Measurements from ENCODE around the gene GPRC5C. TPM values are rescaled to one million over a fixed set of nuclear protein-coding genes. Genes with fewer than 3 reads are reported as not detected.

Gene GPRC5C
- total and polyA plus RNA-seq, 4 donors = 41.9 to 81.4 (median 66.1) TPM

- WGBS, 2 donors = 8 to 9% methylated on average over 28 of the region's 28 CpGs
- Histone ChIP-seq H3K36me3 (ENCODE audit: control insufficient read depth in 4 of 4, insufficient read depth in 4 of 4, low read length in 4 of 4) (peaks cover 0 to 5% (median 0%) of the 10 kb centered on the region in 4 donors), H3K9me3 (ENCODE audit: control insufficient read depth in 4 of 4, insufficient read depth in 3 of 4, low read length in 3 of 4) (peaks cover 0 to 2% (median 0%) of the 10 kb centered on the region in 4 donors), H3K27ac (ENCODE audit: low read depth in 1 of 2, low read length in 1 of 2) (peak overlapping the region; percentile 82 to 86), H3K4me1 (ENCODE audit: control insufficient read depth in 5 of 5, insufficient read depth in 5 of 5, low read length in 5 of 5) (peaks cover 0 to 43% (median 33%) of the 10 kb centered on the region in 5 donors), H3K9ac (ENCODE audit: insufficient read depth in 1 of 2, low read length in 2 of 2) (peak overlapping the region in 1 of 2 donors; percentile 32), H3K27me3 (ENCODE audit: control insufficient read depth in 3 of 3, insufficient read depth in 3 of 3, low read length in 2 of 3) (no peaks in the 10 kb centered on the region), H3K4me3 (peak overlapping the region; percentile 11)
- ATAC-seq (ENCODE audit: insufficient read depth, low FRiP score) (peak; percentile 80), DNase-seq (peak; percentile 76 to 90 (median 80))
- TF ChIP-seq CTCF (IDR thresholded peaks at IDR 0.05; ENCODE audit: control extremely low read depth, extremely low read depth) = no peak
Observed at GRCh38 chr17:74442670-74443515, 11.0 kb downstream of the GPRC5C start.

- H3K27ac ChIP-seq (ENCODE audit: low read depth in 1 of 2, low read length in 1 of 2) = peak overlapping the region in 1 of 2 donors; percentile 82
- peaks cover 0 to 5% (median 0%) of the 10 kb centered on the region in 4 donors for H3K36me3 ChIP-seq (ENCODE audit: control insufficient read depth in 4 of 4, insufficient read depth in 4 of 4, low read length in 4 of 4)
- peak overlapping the region in 1 of 2 donors; percentile 25 for H3K9ac ChIP-seq (ENCODE audit: insufficient read depth in 1 of 2, low read length in 2 of 2)
- H3K9me3 ChIP-seq (ENCODE audit: control insufficient read depth in 4 of 4, insufficient read depth in 3 of 4, low read length in 3 of 4) = peaks cover 0 to 2% (median 0%) of the 10 kb centered on the region in 4 donors
- ATAC-seq (ENCODE audit: insufficient read depth, low FRiP score) (no peak), DNase-seq (no peak)
- H3K27me3 ChIP-seq (ENCODE audit: control insufficient read depth in 3 of 3, insufficient read depth in 3 of 3, low read length in 2 of 3) = no peaks in the 10 kb centered on the region
- peaks cover 0 to 43% (median 33%) of the 10 kb centered on the region in 5 donors for H3K4me1 ChIP-seq (ENCODE audit: control insufficient read depth in 5 of 5, insufficient read depth in 5 of 5, low read length in 5 of 5)
- WGBS, 2 donors = 70 to 82% methylated on average over 8 of the region's 8 CpGs
- H3K4me3 ChIP-seq = no peak overlapping the region
- TF ChIP-seq CTCF (IDR thresholded peaks at IDR 0.05; ENCODE audit: control extremely low read depth, extremely low read depth) = no peak
Observed at GRCh38 chr17:74443516-74444296, 11.8 kb downstream of the GPRC5C start.

GRCh38 chr17:74444406-74444805 lies 12.5 kb downstream of the GPRC5C start:
- no peaks in the 10 kb centered on the region for H3K27me3 ChIP-seq (ENCODE audit: control insufficient read depth in 3 of 3, insufficient read depth in 3 of 3, low read length in 2 of 3)
- DNase-seq = peak; percentile 86 to 92 (median 87)
- H3K9ac ChIP-seq (ENCODE audit: insufficient read depth in 1 of 2, low read length in 2 of 2) = no peak overlapping the region
- peaks cover 0 to 5% (median 0%) of the 10 kb centered on the region in 4 donors for H3K36me3 ChIP-seq (ENCODE audit: control insufficient read depth in 4 of 4, insufficient read depth in 4 of 4, low read length in 4 of 4)
- peaks cover 0 to 43% (median 33%) of the 10 kb centered on the region in 5 donors for H3K4me1 ChIP-seq (ENCODE audit: control insufficient read depth in 5 of 5, insufficient read depth in 5 of 5, low read length in 5 of 5)
- TF ChIP-seq CTCF (IDR thresholded peaks at IDR 0.05; ENCODE audit: control extremely low read depth, extremely low read depth) = no peak
- H3K9me3 ChIP-seq (ENCODE audit: control insufficient read depth in 4 of 4, insufficient read depth in 3 of 4, low read length in 3 of 4) = no peaks in the 10 kb centered on the region
- 36 to 38% methylated on average over 10 to 12 of the region's 12 CpGs for WGBS, 2 donors
- ATAC-seq (ENCODE audit: insufficient read depth, low FRiP score) = no peak
- H3K4me3 ChIP-seq = no peak overlapping the region
- peak overlapping the region in 1 of 2 donors; percentile 82 for H3K27ac ChIP-seq (ENCODE audit: low read depth in 1 of 2, low read length in 1 of 2)

All from lung (tissue), 12 donors.